ENCODE measurements around the gene PSD2.

GRCh38 chr5:139810341-139811273, 15.0 kb downstream of the PSD2 start:
- TF ChIP-seq, protein P1, sequence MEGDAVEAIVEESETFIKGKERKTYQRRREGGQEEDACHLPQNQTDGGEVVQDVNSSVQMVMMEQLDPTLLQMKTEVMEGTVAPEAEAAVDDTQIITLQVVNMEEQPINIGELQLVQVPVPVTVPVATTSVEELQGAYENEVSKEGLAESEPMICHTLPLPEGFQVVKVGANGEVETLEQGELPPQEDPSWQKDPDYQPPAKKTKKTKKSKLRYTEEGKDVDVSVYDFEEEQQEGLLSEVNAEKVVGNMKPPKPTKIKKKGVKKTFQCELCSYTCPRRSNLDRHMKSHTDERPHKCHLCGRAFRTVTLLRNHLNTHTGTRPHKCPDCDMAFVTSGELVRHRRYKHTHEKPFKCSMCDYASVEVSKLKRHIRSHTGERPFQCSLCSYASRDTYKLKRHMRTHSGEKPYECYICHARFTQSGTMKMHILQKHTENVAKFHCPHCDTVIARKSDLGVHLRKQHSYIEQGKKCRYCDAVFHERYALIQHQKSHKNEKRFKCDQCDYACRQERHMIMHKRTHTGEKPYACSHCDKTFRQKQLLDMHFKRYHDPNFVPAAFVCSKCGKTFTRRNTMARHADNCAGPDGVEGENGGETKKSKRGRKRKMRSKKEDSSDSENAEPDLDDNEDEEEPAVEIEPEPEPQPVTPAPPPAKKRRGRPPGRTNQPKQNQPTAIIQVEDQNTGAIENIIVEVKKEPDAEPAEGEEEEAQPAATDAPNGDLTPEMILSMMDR (IDR thresholded peaks at IDR 0.05; ENCODE audit: insufficient read depth, low read length, poor library complexity, severe bottlenecking), result no peak
- no peak for TF ChIP-seq EZH2phosphoT487 (conservative IDR thresholded peaks at IDR 0.05; ENCODE audit: low read length)
